Measurements from ENCODE around the gene VAMP2. TPM values are rescaled to one million over a fixed set of nuclear protein-coding genes. Genes with fewer than 3 reads are reported as not detected.

VAMP2 gene
- total and polyA plus RNA-seq, 4 donors = 4.2 to 25.9 (median 10.2) TPM

- Histone ChIP-seq H3K36me3 (ENCODE audit: control insufficient read depth in 4 of 4, insufficient read depth in 3 of 4, low read depth in 1 of 4, low read length in 3 of 4) (peaks cover 20 to 33% (median 27%) of the 10 kb centered on the region in 4 donors), H3K27ac (ENCODE audit: low read depth in 1 of 2, low read length in 2 of 2) (peak within 1 kb of the TSS; percentile 97 to 99), H3K4me1 (ENCODE audit: control insufficient read depth in 4 of 4, insufficient read depth in 4 of 4, low read length in 3 of 4) (peaks cover 15 to 50% (median 30%) of the 10 kb centered on the region in 4 donors), H3K9ac (ENCODE audit: low read depth in 1 of 2, low read length in 2 of 2) (peak within 1 kb of the TSS; percentile 86 to 99), H3K4me3 (ENCODE audit: low read depth in 1 of 3, low read length in 3 of 3) (peak within 1 kb of the TSS; percentile 69 to 97 (median 79)), H3K27me3 (ENCODE audit: control insufficient read depth in 4 of 4, insufficient read depth in 4 of 4, low read length in 3 of 4) (no peaks in the 10 kb centered on the region), H3K9me3 (ENCODE audit: control insufficient read depth in 4 of 4, low read length in 3 of 4) (no peaks in the 10 kb centered on the region)
- WGBS = 2% methylated on average over 42 of the region's 42 CpGs
- TF ChIP-seq RAD21 (IDR thresholded peaks at IDR 0.05) (peak in 1 of 2 donors; percentile 9), ZBTB33 (IDR thresholded peaks at IDR 0.05) (no peak), FOXA1 (IDR thresholded peaks at IDR 0.05) (no peak), NR2F2 (IDR thresholded peaks at IDR 0.05) (peak; percentile 82), GABPA (IDR thresholded peaks at IDR 0.05 in 1 of 2, conservative IDR thresholded peaks at IDR 0.05 in 1 of 2) (peak in 1 of 2 donors; percentile 54), EGR1 (IDR thresholded peaks at IDR 0.05; ENCODE audit: low read depth in 2 of 2) (peak; percentile 64 to 80), CTCF (IDR thresholded peaks at IDR 0.05; ENCODE audit: low read depth, low read length, missing input control) (no peak), HNF4A (conservative IDR thresholded peaks at IDR 0.05) (peak; percentile 51 to 59), TAF1 (conservative IDR thresholded peaks at IDR 0.05) (peak; percentile 85), RXRA (IDR thresholded peaks at IDR 0.05) (peak; percentile 83 to 84), MAX (IDR thresholded peaks at IDR 0.05) (peak; percentile 81), HNF4G (IDR thresholded peaks at IDR 0.05) (no peak), REST (IDR thresholded peaks at IDR 0.05) (peak; percentile 83), SP1 (IDR thresholded peaks at IDR 0.05) (peak; percentile 81), YY1 (IDR thresholded peaks at IDR 0.05) (peak; percentile 89), ATF3 (IDR thresholded peaks at IDR 0.05) (no peak), FOXA2 (IDR thresholded peaks at IDR 0.05) (peak; percentile 37), JUND (IDR thresholded peaks at IDR 0.05) (peak in 1 of 2 donors; percentile 57)
- peak; percentile 95 for DNase-seq (ENCODE audit: low spot score)
Measured at GRCh38 chr17:8152112-8152775, 10.5 kb downstream of the VAMP2 start, which contains the start of gene PER1. PER1 (minus strand) TSS chr17:8152404; CDS start chr17:8150706, 1,698 bp downstream.
